GM23248 (cell line): ENCODE results near the gene TGM3. TPM values are rescaled to one million over a fixed set of nuclear protein-coding genes. Genes with fewer than 3 reads are reported as not detected.
A peak's percentile ranks its signal among the peaks of the same experiment; 100 is the strongest.

Experiments used
- DNase-seq: peaks from one replicate; pipeline ENCODE4 v3.0.0-alpha.2; 2015
- H2AFZ ChIP-seq: fragments of 200-600 bp; sonication (generic); 2 replicates; pipeline ENCODE4 v1.6.1; 2016; ENCODE audit warnings: antibody characterized with exemption
- H3F3A ChIP-seq: fragments of 200-600 bp; sonication (generic); 2 replicates; pipeline ENCODE4 v1.6.1; 2016; ENCODE audit warnings: mild to moderate bottlenecking, antibody characterized with exemption, mixed run types; ENCODE audit not compliant: insufficient read depth
- H3K27ac ChIP-seq: fragments of 200-600 bp; sonication (generic); 2 replicates; pipeline ENCODE4 v1.5.1; 2016; ENCODE audit warnings: mild to moderate bottlenecking
- H3K27me3 ChIP-seq: fragments of 200-600 bp; sonication (generic); replicated peaks from 2 replicates; pipeline ENCODE4 v1.6.1; 2016; ENCODE audit warnings: mild to moderate bottlenecking; ENCODE audit not compliant: insufficient read depth
- H3K36me3 ChIP-seq: fragments of 200-600 bp; sonication (generic); 2 replicates; pipeline ENCODE4 v1.6.1; 2016; ENCODE audit warnings: low read depth, mild to moderate bottlenecking
- H3K4me1 ChIP-seq: fragments of 200-600 bp; sonication (generic); 2 replicates; pipeline ENCODE4 v1.6.1; 2016; ENCODE audit warnings: mild to moderate bottlenecking; ENCODE audit not compliant: insufficient read depth
- H3K4me2 ChIP-seq: fragments of 200-600 bp; sonication (generic); one replicate; pipeline ENCODE4 v1.6.1; 2016; ENCODE audit warnings: mild to moderate bottlenecking; ENCODE audit not compliant: unreplicated experiment
- H3K4me3 ChIP-seq: fragments of 200-600 bp; sonication (generic); 2 replicates; pipeline ENCODE4 v1.5.1; 2016; ENCODE audit warnings: mild to moderate bottlenecking
- H3K79me2 ChIP-seq: fragments of 200-600 bp; sonication (generic); 2 replicates; pipeline ENCODE4 v1.6.1; 2016; ENCODE audit warnings: mild to moderate bottlenecking; ENCODE audit not compliant: insufficient read depth
- H3K9ac ChIP-seq: fragments of 200-600 bp; sonication (generic); 2 replicates; pipeline ENCODE4 v1.6.1; 2016; ENCODE audit warnings: mild to moderate bottlenecking
- H3K9me2 ChIP-seq: fragments of 200-600 bp; sonication (generic); 2 replicates; pipeline ENCODE4 v1.6.1; 2016; ENCODE audit warnings: mixed run types, mild to moderate bottlenecking, moderate library complexity; ENCODE audit not compliant: insufficient read depth
- H3K9me3 ChIP-seq: fragments of 200-600 bp; sonication (generic); one replicate; pipeline ENCODE4 v1.6.1; 2017; ENCODE audit warnings: low read depth
- H4K20me1 ChIP-seq: fragments of 200-600 bp; sonication (generic); 2 replicates; pipeline ENCODE4 v1.6.0; 2016; ENCODE audit not compliant: insufficient read depth
- EZH2 ChIP-seq: fragments of 200-600 bp; sonication (generic); IDR thresholded peaks from 2 replicates; pipeline ENCODE4 v1.6.1; 2018; ENCODE audit warnings: antibody characterized with exemption, mild to moderate bottlenecking; ENCODE audit not compliant: insufficient read depth, poor library complexity, severe bottlenecking
- EZH2phosphoT487 ChIP-seq: fragments of 200-600 bp; sonication (generic); IDR thresholded peaks from 2 replicates; pipeline ENCODE4 v1.6.1; 2018; ENCODE audit warnings: antibody characterized with exemption, moderate library complexity, mild to moderate bottlenecking, low read depth; ENCODE audit not compliant: insufficient read depth
- WGBS, 2 experiments: methylation state at CpG; one replicate each; pipeline ENCODE4 v1.1.6; 2015 to 2017; ENCODE audit warnings: low lambda C conversion rate in 2 of 2, low coverage in 1 of 2; ENCODE audit errors: missing lambda C conversion rate in 2 of 2; 5-methylcytosine and 5-hydroxymethylcytosine counted together
- in situ Hi-C: fragments of 300-500 bp; cut with MboI; formaldehyde crosslinking; loops from 2 replicates; pipeline ENCODE4 v1.15.0; 2020
- polyA plus RNA-seq: library from polyadenylated mRNA; unstranded; fragments of >200 nt; fragmentation: Nextera tagmentation; extraction: Ambion mirVana; gene quantifications from 2 replicates; pipeline ENCODE4 v1.2.1, GENCODE V29; 2016
- total RNA-seq: library from RNA; depleted of rRNA; stranded (reverse); fragments of >200 nt; shearing (Covaris generic); gene quantifications from 2 replicates; pipeline ENCODE4 v1.2.3, GENCODE V29; 2014

TGM3 gene
- total and polyA plus RNA-seq, 2 experiments from 2014 or later = 0.11 to 0.25 TPM

GRCh38 chr20:2273634-2274302, 22.0 kb upstream of the TGM3 start:
- WGBS, 2 experiments = 72 to 78% methylated on average over 7 of the region's 7 CpGs
- H3K4me1 ChIP-seq = no peaks in the 10 kb centered on the region
- H3K27me3 ChIP-seq = peaks cover 4% of the 10 kb centered on the region; the same call in 1 of the 2 replicates
- no peaks in the 10 kb centered on the region for H3K79me2 ChIP-seq
- no peak overlapping the region for H2AFZ ChIP-seq
- H3F3A ChIP-seq = no peaks in the 10 kb centered on the region
- in situ Hi-C loops = no loop called here
- no peaks in the 10 kb centered on the region for H3K9me2 ChIP-seq
- H4K20me1 ChIP-seq = no peaks in the 10 kb centered on the region
- H3K9ac ChIP-seq = no peak overlapping the region
- H3K9me3 ChIP-seq = no peaks in the 10 kb centered on the region
- DNase-seq = no peak
- TF ChIP-seq EZH2phosphoT487 (no peak), EZH2 (no peak)
- H3K36me3 ChIP-seq = no peaks in the 10 kb centered on the region
- H3K27ac ChIP-seq = no peak overlapping the region
- no peak overlapping the region for H3K4me2 ChIP-seq
- H3K4me3 ChIP-seq = no peak overlapping the region

GRCh38 chr20:2276015-2276414, 19.8 kb upstream of the TGM3 start:
- 29 to 32% methylated on average over 1 of the region's 1 CpG for WGBS, 2 experiments
- Histone ChIP-seq H3K9ac (no peak overlapping the region), H3K79me2 (no peaks in the 10 kb centered on the region), H3K27ac (no peak overlapping the region), H3K4me2 (no peak overlapping the region), H3K36me3 (no peaks in the 10 kb centered on the region), H4K20me1 (no peaks in the 10 kb centered on the region), H3F3A (no peaks in the 10 kb centered on the region), H2AFZ (no peak overlapping the region), H3K4me1 (no peaks in the 10 kb centered on the region), H3K27me3 (peaks cover 4% of the 10 kb centered on the region; the same call in 1 of the 2 replicates), H3K9me3 (no peaks in the 10 kb centered on the region), H3K9me2 (no peaks in the 10 kb centered on the region), H3K4me3 (no peak overlapping the region)
- no peak for DNase-seq
- in situ Hi-C loops = no loop called here
- no peak for TF ChIP-seq EZH2phosphoT487
- TF ChIP-seq EZH2 = no peak

GRCh38 chr20:2279253-2279779, 16.5 kb upstream of the TGM3 start:
- in situ Hi-C loops = no loop called here
- 29 to 31% methylated on average over 5 of the region's 5 CpGs for WGBS, 2 experiments

GRCh38 chr20:2280082-2280481, 15.7 kb upstream of the TGM3 start:
- H3F3A ChIP-seq = no peaks in the 10 kb centered on the region
- 72 to 74% methylated on average over 6 of the region's 6 CpGs for WGBS, 2 experiments
- peaks cover 11% of the 10 kb centered on the region for H3K4me1 ChIP-seq
- no peaks in the 10 kb centered on the region for H3K36me3 ChIP-seq
- TF ChIP-seq EZH2phosphoT487 (no peak), EZH2 (no peak)
- H4K20me1 ChIP-seq = no peaks in the 10 kb centered on the region
- H2AFZ ChIP-seq = no peak overlapping the region
- H3K79me2 ChIP-seq = no peaks in the 10 kb centered on the region
- H3K4me3 ChIP-seq = no peak overlapping the region
- H3K4me2 ChIP-seq = no peak overlapping the region
- peaks cover 4% of the 10 kb centered on the region; the same call in 1 of the 2 replicates for H3K27me3 ChIP-seq
- no peak overlapping the region for H3K27ac ChIP-seq
- DNase-seq = no peak
- in situ Hi-C loops = no loop called here
- H3K9ac ChIP-seq = no peak overlapping the region
- H3K9me2 ChIP-seq = no peaks in the 10 kb centered on the region
- H3K9me3 ChIP-seq = no peaks in the 10 kb centered on the region

More at GRCh38 chr20:2279253-2279779, 16.5 kb upstream of the TGM3 start:
- H4K20me1 ChIP-seq = no peaks in the 10 kb centered on the region
- no peak overlapping the region for H3K9ac ChIP-seq
- TF ChIP-seq EZH2phosphoT487 (no peak), EZH2 (no peak)
- no peaks in the 10 kb centered on the region for H3K9me2 ChIP-seq
- no peak overlapping the region for H3K27ac ChIP-seq
- no peak overlapping the region for H2AFZ ChIP-seq
- no peaks in the 10 kb centered on the region for H3K79me2 ChIP-seq
- H3K4me1 ChIP-seq = peaks cover 11% of the 10 kb centered on the region
- peaks cover 4% of the 10 kb centered on the region; the same call in 1 of the 2 replicates for H3K27me3 ChIP-seq
- H3K9me3 ChIP-seq = no peaks in the 10 kb centered on the region
- no peaks in the 10 kb centered on the region for H3F3A ChIP-seq
- no peak overlapping the region for H3K4me2 ChIP-seq
- no peak overlapping the region for H3K4me3 ChIP-seq
- no peaks in the 10 kb centered on the region for H3K36me3 ChIP-seq
- peak; percentile 28 for DNase-seq
